Nephron progenitor cell (in vitro differentiated cells): ENCODE data around the gene ZNF618.

ENCODE experiments used
- DNase-seq: peaks from one replicate; pipeline ENCODE4 v3.0.0; 2021
- H3K27ac Mint-ChIP-seq: 2 replicates; pipeline ENCODE4 v1.8.0; 2021; ENCODE audit warnings: mild to moderate bottlenecking, moderate library complexity, mixed read lengths
- H3K27me3 Mint-ChIP-seq: 2 replicates; pipeline ENCODE4 v1.8.0; 2021; ENCODE audit warnings: mild to moderate bottlenecking, low read depth, mixed read lengths; ENCODE audit not compliant: poor library complexity
- H3K36me3 Mint-ChIP-seq: 2 replicates; pipeline ENCODE4 v1.8.0; 2021; ENCODE audit warnings: low read depth, mixed read lengths
- H3K4me1 Mint-ChIP-seq: 2 replicates; pipeline ENCODE4 v1.8.0; 2021; ENCODE audit warnings: mixed read lengths
- H3K4me3 Mint-ChIP-seq: 2 replicates; pipeline ENCODE4 v1.8.0; 2021; ENCODE audit warnings: mild to moderate bottlenecking, moderate library complexity, mixed read lengths
- H3K9me3 Mint-ChIP-seq: 2 replicates; pipeline ENCODE4 v1.8.0; 2021; ENCODE audit warnings: mild to moderate bottlenecking, moderate library complexity, mixed read lengths
- CTCF ChIP-seq: fragments of 200-600 bp; sonication (generic); IDR thresholded peaks from 2 replicates; pipeline ENCODE4 v1.5.0; 2021; ENCODE audit warnings: antibody characterized with exemption

Gene ZNF618

GRCh38 chr9:114083666-114084065, 207.6 kb downstream of the ZNF618 start:
- Mint-ChIP-seq H3K36me3 (no peaks in the 10 kb centered on the region), H3K27me3 (peaks cover 39% of the 10 kb centered on the region), H3K9me3 (no peaks in the 10 kb centered on the region), H3K4me1 (no peaks in the 10 kb centered on the region), H3K4me3 (no peak overlapping the region), H3K27ac (no peak overlapping the region)
- no peak for TF ChIP-seq CTCF
- no peak for DNase-seq

DNA sequence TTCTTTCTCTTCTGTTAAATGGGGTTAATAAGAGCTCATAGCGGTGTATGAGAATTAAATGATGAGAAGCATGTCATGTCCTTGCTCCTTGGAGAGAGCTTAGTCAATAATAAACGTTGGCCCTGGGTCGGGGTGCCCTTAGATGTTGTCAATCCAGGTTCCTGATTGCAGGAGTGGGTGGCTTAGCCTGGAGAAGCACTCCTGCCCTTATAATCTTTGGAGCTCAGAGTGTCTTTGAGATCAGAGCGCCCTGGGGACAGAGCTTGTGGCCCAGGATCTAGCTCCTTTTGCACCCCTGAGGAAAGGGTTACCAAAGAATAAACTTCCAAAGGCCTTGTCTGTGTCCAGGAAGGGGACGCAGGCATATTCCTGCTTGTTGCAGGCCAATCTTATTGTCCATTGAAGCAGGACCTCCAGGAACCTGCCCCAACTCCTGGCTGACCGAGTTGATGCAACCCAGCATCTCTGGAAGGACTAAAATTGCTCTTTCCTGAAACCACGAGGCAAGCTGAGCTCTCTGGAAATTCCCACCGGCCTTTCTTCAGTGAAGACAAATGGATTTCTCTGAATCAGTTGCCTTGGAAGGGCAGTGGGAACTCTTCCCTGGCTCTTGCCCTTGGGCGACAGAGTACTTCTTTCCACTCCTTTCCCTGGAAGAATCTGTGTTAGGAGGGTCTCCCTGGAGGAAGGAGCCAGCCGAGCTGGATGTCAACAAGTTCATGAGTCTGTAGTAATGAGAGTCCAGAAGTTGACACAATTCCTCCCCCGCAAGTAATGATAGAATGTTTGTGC, 208.4 kb downstream of the ZNF618 start:
- no peaks in the 10 kb centered on the region for H3K9me3 Mint-ChIP-seq
- no peak for DNase-seq
- H3K4me3 Mint-ChIP-seq, result no peak overlapping the region
- no peaks in the 10 kb centered on the region for H3K36me3 Mint-ChIP-seq
- no peak for TF ChIP-seq CTCF
- peaks cover under 1% of the 10 kb centered on the region for H3K4me1 Mint-ChIP-seq
- no peak overlapping the region for H3K27ac Mint-ChIP-seq
- H3K27me3 Mint-ChIP-seq, result peaks cover 35% of the 10 kb centered on the region

GRCh38 chr9:114085387-114085789, 209.3 kb downstream of the ZNF618 start:
- TF ChIP-seq CTCF, result no peak
- Mint-ChIP-seq H3K27me3 (peaks cover 35% of the 10 kb centered on the region), H3K27ac (no peak overlapping the region), H3K9me3 (no peaks in the 10 kb centered on the region), H3K36me3 (no peaks in the 10 kb centered on the region), H3K4me1 (peaks cover 6% of the 10 kb centered on the region), H3K4me3 (no peak overlapping the region)
- no peak for DNase-seq

- no peaks in the 10 kb centered on the region for H3K36me3 Mint-ChIP-seq
- DNase-seq, result no peak
- no peak overlapping the region for H3K27ac Mint-ChIP-seq
Measured at GRCh38 chr9:114086009-114086408, 209.9 kb downstream of the ZNF618 start.

DNA sequence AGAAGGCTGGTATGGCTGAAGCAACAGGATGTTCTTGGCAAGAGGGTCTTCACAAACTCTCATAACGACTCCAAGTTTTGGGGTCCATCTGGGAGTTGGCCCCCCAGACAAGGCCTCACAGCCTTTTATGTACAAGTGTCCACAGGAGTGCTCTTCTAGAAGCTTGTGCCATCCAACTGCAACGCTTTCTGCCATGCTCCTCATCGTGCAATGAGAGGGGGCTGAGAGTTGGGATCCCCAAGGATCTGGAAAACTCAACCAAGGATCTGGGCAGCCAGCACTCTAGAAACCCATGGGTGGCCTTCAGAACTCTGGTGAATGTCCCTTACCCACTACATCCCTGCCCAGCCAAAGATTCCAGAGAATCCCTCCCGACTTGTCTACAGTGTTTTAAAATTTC, 210.5 kb downstream of the ZNF618 start:
- H3K4me1 Mint-ChIP-seq, result peaks cover 6% of the 10 kb centered on the region
- no peak overlapping the region for H3K4me3 Mint-ChIP-seq
- H3K27ac Mint-ChIP-seq, result no peak overlapping the region
- H3K36me3 Mint-ChIP-seq, result no peaks in the 10 kb centered on the region
- TF ChIP-seq CTCF, result no peak
- peaks cover 40% of the 10 kb centered on the region for H3K27me3 Mint-ChIP-seq
- no peaks in the 10 kb centered on the region for H3K9me3 Mint-ChIP-seq
- no peak for DNase-seq

More at GRCh38 chr9:114086009-114086408, 209.9 kb downstream of the ZNF618 start:
- TF ChIP-seq CTCF, result no peak
- H3K27me3 Mint-ChIP-seq, result peaks cover 38% of the 10 kb centered on the region
- H3K4me3 Mint-ChIP-seq, result no peak overlapping the region
- H3K4me1 Mint-ChIP-seq, result peaks cover 6% of the 10 kb centered on the region
- no peaks in the 10 kb centered on the region for H3K9me3 Mint-ChIP-seq

GRCh38 chr9:114087721-114088120, 211.6 kb downstream of the ZNF618 start:
- H3K36me3 Mint-ChIP-seq, result no peaks in the 10 kb centered on the region
- H3K27ac Mint-ChIP-seq, result no peak overlapping the region
- DNase-seq, result no peak
- no peak overlapping the region for H3K4me3 Mint-ChIP-seq
- no peaks in the 10 kb centered on the region for H3K9me3 Mint-ChIP-seq
- peaks cover 38% of the 10 kb centered on the region for H3K27me3 Mint-ChIP-seq
- H3K4me1 Mint-ChIP-seq, result peaks cover 6% of the 10 kb centered on the region
- no peak for TF ChIP-seq CTCF
